Thymus (tissue), 11 donors: ENCODE data around the gene UBE2L6. TPM values are rescaled to one million over a fixed set of nuclear protein-coding genes. Genes with fewer than 3 reads are reported as not detected.
A peak's percentile ranks its signal among the peaks of the same experiment; 100 is the strongest.

Experiments
- DNase-seq, 9 donors: peaks; one replicate each; pipeline ENCODE4 v3.0.0-alpha.2; 2013; ENCODE audit warnings: low spot score in 9 of 9, low read depth in 6 of 9, missing footprints in 1 of 9
- H3K27ac ChIP-seq, 2 donors: one replicate each; pipeline ENCODE4 v1.5.1; 2013; ENCODE audit warnings: control low read depth in 1 of 2, low read depth in 1 of 2, low read length in 1 of 2, mild to moderate bottlenecking in 1 of 2, moderate library complexity in 1 of 2
- H3K27me3 ChIP-seq, 2 donors: one replicate each; pipeline ENCODE4 v1.5.1; 2013; ENCODE audit warnings: low read length in 1 of 2; ENCODE audit not compliant: control insufficient read depth in 2 of 2, insufficient read depth in 1 of 2
- H3K36me3 ChIP-seq, 2 donors: one replicate each; pipeline ENCODE4 v1.5.1; 2013; ENCODE audit warnings: low read length in 1 of 2, mild to moderate bottlenecking in 1 of 2, moderate library complexity in 1 of 2; ENCODE audit not compliant: control insufficient read depth in 2 of 2, insufficient read depth in 2 of 2
- H3K4me1 ChIP-seq, 2 donors: one replicate each; pipeline ENCODE4 v1.5.1; 2013; ENCODE audit warnings: low read length in 2 of 2; ENCODE audit not compliant: control insufficient read depth in 2 of 2, insufficient read depth in 2 of 2
- H3K4me3 ChIP-seq, 2 donors: one replicate each; pipeline ENCODE4 v1.5.1; 2013; ENCODE audit warnings: low read length in 2 of 2, control low read depth in 1 of 2, mild to moderate bottlenecking in 1 of 2
- H3K9me3 ChIP-seq, 2 donors: one replicate each; pipeline ENCODE4 v1.5.1; 2013; ENCODE audit warnings: low read length in 1 of 2, mild to moderate bottlenecking in 1 of 2; ENCODE audit not compliant: control insufficient read depth in 2 of 2, insufficient read depth in 1 of 2
- WGBS: extraction: QIAGEN DNeasy Blood & Tissue Kit; methylation state at CpG from one replicate; pipeline ENCODE4 v1.1.7; 2013; 5-methylcytosine and 5-hydroxymethylcytosine counted together
- polyA plus RNA-seq: library from polyadenylated mRNA; stranded (reverse); fragments of 200-250 nt; gene quantifications from one replicate; pipeline ENCODE4 v1.2.3, GENCODE V29; 2013
- total RNA-seq: library from RNA; stranded (reverse); fragments of 120-200 nt; gene quantifications from one replicate; pipeline ENCODE4 v1.2.4, GENCODE V29; 2013
- donor health status: healthy.

Gene UBE2L6
- total and polyA plus RNA-seq, 2 donors = 98.7 to 119 TPM

DNA sequence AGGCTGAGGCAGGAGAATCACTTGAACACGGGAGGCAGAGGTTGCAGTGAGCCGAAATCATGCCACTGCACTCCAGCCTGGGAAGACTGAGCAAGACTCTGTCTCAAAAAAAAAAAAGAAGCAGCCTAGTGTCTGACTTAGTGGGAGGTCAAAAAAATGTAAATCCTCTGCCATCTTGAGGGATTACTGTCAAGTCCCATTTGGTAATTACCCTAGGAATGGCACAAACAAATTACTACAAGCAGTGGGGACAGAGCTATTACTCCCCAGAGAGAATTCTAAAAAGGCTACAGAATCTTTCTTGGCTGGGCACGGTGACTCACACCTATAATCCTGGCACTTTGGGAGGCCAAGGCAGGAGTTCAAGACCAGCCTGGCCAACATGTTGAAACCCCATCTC lies 33.8 kb upstream of the UBE2L6 start:
- H3K27ac ChIP-seq = no peak overlapping the region
- no peaks in the 10 kb centered on the region for H3K36me3 ChIP-seq
- H3K4me3 ChIP-seq = no peak overlapping the region
- DNase-seq = no peak
- H3K9me3 ChIP-seq = no peaks in the 10 kb centered on the region
- peaks cover 0 to 8% of the 10 kb centered on the region in 2 donors for H3K27me3 ChIP-seq
- WGBS = 95% methylated on average over 3 of the region's 3 CpGs
- H3K4me1 ChIP-seq = peaks cover 5 to 20% of the 10 kb centered on the region in 2 donors

DNA sequence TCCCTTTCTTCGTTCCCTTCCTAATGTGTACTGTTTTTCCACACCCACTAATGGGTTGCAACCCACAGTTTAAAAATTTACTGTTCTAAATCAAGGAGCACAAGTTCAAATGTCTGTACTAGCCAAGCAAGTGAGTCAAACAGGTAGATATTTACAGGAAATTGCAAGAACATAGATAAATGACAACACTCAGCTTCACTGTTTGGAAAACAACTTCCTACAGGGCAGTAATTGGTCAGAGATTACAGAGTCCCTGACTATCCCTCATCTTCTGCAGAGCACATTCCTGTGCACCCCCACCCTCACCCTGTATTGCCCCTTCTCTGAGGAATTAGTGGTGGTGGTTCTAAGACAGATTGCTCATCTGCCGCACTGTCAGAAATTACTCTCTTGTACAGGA lies 31.9 kb upstream of the UBE2L6 start:
- H3K27me3 ChIP-seq = peaks cover 0 to 8% of the 10 kb centered on the region in 2 donors
- H3K9me3 ChIP-seq = no peaks in the 10 kb centered on the region
- H3K36me3 ChIP-seq = no peaks in the 10 kb centered on the region
- no peak overlapping the region for H3K4me3 ChIP-seq
- WGBS = 68% methylated on average over 2 of the region's 2 CpGs
- no peak for DNase-seq
- H3K27ac ChIP-seq = no peak overlapping the region
- peaks cover 2 to 16% of the 10 kb centered on the region in 2 donors for H3K4me1 ChIP-seq

DNA sequence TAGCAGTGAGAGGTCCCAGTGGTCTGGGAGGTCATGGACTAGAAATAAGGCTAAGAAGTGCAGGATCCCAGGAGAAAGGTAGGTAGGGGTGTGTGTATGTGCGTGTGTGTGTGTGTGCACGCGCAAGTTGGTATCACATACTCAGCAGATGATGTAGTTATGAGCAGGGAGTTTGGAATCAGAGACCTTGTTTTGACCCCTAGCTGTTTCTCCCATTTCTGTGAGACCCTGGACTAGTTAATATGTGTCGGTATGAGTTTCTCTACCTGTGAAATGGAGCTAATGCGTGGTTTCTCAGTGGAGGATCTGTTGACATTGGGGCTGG lies 31.3 kb upstream of the UBE2L6 start:
- H3K27me3 ChIP-seq = peaks cover 0 to 8% of the 10 kb centered on the region in 2 donors
- WGBS = 82% methylated on average over 5 of the region's 5 CpGs
- no peaks in the 10 kb centered on the region for H3K9me3 ChIP-seq
- DNase-seq = no peak
- H3K4me1 ChIP-seq = peaks cover 0 to 10% of the 10 kb centered on the region in 2 donors
- H3K4me3 ChIP-seq = no peak overlapping the region
- no peak overlapping the region for H3K27ac ChIP-seq
- H3K36me3 ChIP-seq = no peaks in the 10 kb centered on the region

GRCh38 chr11:57597916-57598830 lies 30.7 kb upstream of the UBE2L6 start:
- Histone ChIP-seq H3K27me3 (peaks cover 0 to 8% of the 10 kb centered on the region in 2 donors), H3K27ac (peak overlapping the region; percentile 47 to 67), H3K4me3 (peak overlapping the region; percentile 22 to 40), H3K4me1 (peaks cover 0 to 9% of the 10 kb centered on the region in 2 donors), H3K9me3 (no peaks in the 10 kb centered on the region), H3K36me3 (no peaks in the 10 kb centered on the region)
- WGBS = 10% methylated on average over 33 of the region's 33 CpGs
- no peak for DNase-seq

GRCh38 chr11:57597461-57597915 lies 30.0 kb upstream of the UBE2L6 start, which contains the start of gene SERPING1:
SERPING1 (plus strand) TSS chr11:57597685; CDS start chr11:57598271, 586 bp downstream.
- peak within 1 kb of the TSS; percentile 22 to 40 for H3K4me3 ChIP-seq
- WGBS = 76% methylated on average over 10 of the region's 10 CpGs
- no peaks in the 10 kb centered on the region for H3K9me3 ChIP-seq
- DNase-seq = no peak
- H3K27me3 ChIP-seq = peaks cover 0 to 8% of the 10 kb centered on the region in 2 donors
- H3K36me3 ChIP-seq = no peaks in the 10 kb centered on the region
- H3K27ac ChIP-seq = peak within 1 kb of the TSS; percentile 47 to 67
- peaks cover 0 to 9% of the 10 kb centered on the region in 2 donors for H3K4me1 ChIP-seq

DNA sequence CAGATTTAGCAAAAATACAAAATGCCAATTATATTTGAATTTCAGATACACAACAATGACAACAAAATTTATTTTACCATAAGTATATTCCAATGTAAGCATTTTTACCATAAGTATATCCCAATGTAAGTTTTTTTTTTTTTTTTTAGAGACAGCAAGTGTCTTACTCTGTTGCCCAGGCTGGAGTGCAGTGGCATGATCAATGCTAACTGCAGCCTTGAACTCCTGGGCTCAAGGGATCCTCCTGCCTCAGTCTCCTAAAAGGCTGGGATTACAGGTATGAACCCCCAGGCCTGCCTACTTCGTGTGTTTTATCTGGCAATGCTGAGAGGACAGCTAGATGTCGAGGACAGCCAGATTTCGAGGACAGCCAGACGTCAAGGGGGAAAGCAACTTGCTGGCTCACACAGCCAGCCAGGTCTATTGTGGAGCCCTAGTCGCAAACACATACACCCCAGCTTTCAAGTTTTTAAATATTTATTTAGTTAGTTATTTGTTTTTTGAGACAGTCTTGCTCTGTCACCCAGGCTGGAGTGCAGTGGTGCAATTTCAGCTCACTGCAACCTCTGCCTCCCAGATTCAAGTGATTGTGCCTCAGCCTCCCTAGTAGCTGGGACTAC lies 28.9 kb upstream of the UBE2L6 start:
- no peaks in the 10 kb centered on the region for H3K36me3 ChIP-seq
- peaks cover 0 to 8% of the 10 kb centered on the region in 2 donors for H3K27me3 ChIP-seq
- H3K4me3 ChIP-seq = no peak overlapping the region
- no peaks in the 10 kb centered on the region for H3K9me3 ChIP-seq
- peaks cover 0 to 9% of the 10 kb centered on the region in 2 donors for H3K4me1 ChIP-seq
- H3K27ac ChIP-seq = no peak overlapping the region
- no peak for DNase-seq
- 96% methylated on average over 5 of the region's 5 CpGs for WGBS

- DNase-seq = no peak
- Histone ChIP-seq H3K27me3 (no peaks in the 10 kb centered on the region), H3K4me1 (peaks cover 0 to 18% of the 10 kb centered on the region in 2 donors), H3K36me3 (no peaks in the 10 kb centered on the region), H3K4me3 (no peak overlapping the region), H3K27ac (no peak overlapping the region), H3K9me3 (peaks cover 0 to 6% of the 10 kb centered on the region in 2 donors)
- 71% methylated on average over 3 of the region's 3 CpGs for WGBS
These were observed 20.7 kb upstream of the UBE2L6 start for GRCh38 chr11:57588046-57588710.

DNA sequence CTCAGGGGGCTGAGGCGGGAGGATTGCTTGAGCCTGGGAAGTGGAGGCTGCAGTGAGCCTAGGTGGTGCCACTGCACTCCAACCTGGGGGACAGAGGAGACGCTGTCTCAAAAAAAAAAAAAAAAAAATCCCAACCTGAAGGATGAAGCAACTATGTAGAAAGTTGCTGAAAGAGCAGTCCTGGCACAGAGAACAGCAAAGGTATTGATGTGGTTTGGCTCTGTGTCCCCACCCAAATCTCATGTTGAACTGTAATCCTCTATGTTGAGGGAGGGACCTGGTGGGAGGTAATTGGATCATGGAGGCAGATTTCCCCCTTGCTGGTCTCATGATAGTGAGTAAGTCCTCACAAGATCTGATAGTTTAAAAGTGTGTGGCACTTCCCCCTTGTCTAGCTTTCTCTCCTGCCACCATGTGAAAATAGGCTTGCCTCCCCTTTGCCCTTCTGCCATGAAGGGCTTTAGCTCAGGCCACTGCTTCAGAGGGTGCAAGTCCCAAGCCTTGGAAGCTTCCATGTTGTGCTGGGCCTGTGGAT lies 19.3 kb upstream of the UBE2L6 start:
- Histone ChIP-seq H3K4me1 (peaks cover 0 to 18% of the 10 kb centered on the region in 2 donors), H3K27me3 (no peaks in the 10 kb centered on the region), H3K27ac (no peak overlapping the region), H3K9me3 (peaks cover 0 to 6% of the 10 kb centered on the region in 2 donors), H3K4me3 (no peak overlapping the region), H3K36me3 (no peaks in the 10 kb centered on the region)
- WGBS = 50% methylated on average over 2 of the region's 2 CpGs
- no peak for DNase-seq
